ENCODE measurements around the gene NUS1.

DNA sequence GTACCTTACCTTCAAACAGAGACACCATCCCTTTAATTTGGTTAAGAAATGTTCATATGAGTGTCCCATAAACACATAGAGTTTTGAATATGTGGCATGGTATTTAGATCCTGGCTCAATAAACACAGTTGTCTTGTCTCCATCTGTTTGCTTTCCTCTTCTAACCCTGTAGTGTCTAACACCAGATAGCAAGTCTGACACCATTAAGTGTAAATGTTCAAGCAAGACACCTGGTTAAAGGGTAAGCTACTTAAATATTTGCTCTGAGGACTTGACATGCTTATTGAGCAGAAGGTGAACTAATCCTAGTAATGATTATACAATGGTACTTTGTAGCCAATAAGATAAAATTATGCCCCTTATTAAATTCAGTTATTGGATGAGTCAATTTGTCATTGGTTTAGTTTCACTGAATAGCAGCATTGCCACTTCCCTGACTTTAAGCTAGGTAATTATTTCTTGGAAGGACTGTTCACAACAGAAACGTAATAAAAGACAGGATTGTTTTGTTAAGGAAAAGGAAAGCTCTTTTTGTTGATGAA lies 46.1 kb upstream of the NUS1 start:
- TF ChIP-seq, protein P1, sequence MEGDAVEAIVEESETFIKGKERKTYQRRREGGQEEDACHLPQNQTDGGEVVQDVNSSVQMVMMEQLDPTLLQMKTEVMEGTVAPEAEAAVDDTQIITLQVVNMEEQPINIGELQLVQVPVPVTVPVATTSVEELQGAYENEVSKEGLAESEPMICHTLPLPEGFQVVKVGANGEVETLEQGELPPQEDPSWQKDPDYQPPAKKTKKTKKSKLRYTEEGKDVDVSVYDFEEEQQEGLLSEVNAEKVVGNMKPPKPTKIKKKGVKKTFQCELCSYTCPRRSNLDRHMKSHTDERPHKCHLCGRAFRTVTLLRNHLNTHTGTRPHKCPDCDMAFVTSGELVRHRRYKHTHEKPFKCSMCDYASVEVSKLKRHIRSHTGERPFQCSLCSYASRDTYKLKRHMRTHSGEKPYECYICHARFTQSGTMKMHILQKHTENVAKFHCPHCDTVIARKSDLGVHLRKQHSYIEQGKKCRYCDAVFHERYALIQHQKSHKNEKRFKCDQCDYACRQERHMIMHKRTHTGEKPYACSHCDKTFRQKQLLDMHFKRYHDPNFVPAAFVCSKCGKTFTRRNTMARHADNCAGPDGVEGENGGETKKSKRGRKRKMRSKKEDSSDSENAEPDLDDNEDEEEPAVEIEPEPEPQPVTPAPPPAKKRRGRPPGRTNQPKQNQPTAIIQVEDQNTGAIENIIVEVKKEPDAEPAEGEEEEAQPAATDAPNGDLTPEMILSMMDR (IDR thresholded peaks at IDR 0.05; ENCODE audit: insufficient read depth, low read depth, low read length) = no peak
- no peak for TF ChIP-seq EZH2 (IDR thresholded peaks at IDR 0.05; ENCODE audit: insufficient read depth, low read length)

Measured in astrocyte (in vitro differentiated cells and primary cell).